ENCODE data around the gene GPR17.

GPR17 gene

GRCh38 chr2:127645395-127646291 lies at the start of gene GPR17:
TSS of gene GPR17 (plus strand) at chr2:127646153. CDS start at chr2:127650736, 4,583 bp downstream.
- ATAC-seq, result no peak
- TF ChIP-seq GLIS3 (CRISPR knock-in tag; IDR thresholded peaks at IDR 0.05), result no peak
- no peak for TF ChIP-seq ZNF565 (CRISPR knock-in tag; conservative IDR thresholded peaks at IDR 0.05; ENCODE audit: low read depth)
- no peak for TF ChIP-seq ESRRG (CRISPR knock-in tag; IDR thresholded peaks at IDR 0.05)
- TF ChIP-seq ZC3H10 (CRISPR knock-in tag; IDR thresholded peaks at IDR 0.05), result no peak
- TF ChIP-seq POU6F1 (CRISPR knock-in tag; IDR thresholded peaks at IDR 0.05; ENCODE audit: borderline replicate concordance, low read depth), result no peak
- no peak for TF ChIP-seq BACH2 (CRISPR knock-in tag; IDR thresholded peaks at IDR 0.05; ENCODE audit: borderline replicate concordance)
- TF ChIP-seq ARNTL (CRISPR knock-in tag; IDR thresholded peaks at IDR 0.05; ENCODE audit: borderline replicate concordance, low read depth), result no peak

- TF ChIP-seq ESRRG (CRISPR knock-in tag; IDR thresholded peaks at IDR 0.05) (no peak), ZNF565 (CRISPR knock-in tag; conservative IDR thresholded peaks at IDR 0.05; ENCODE audit: low read depth) (no peak), PPARA (CRISPR knock-in tag; IDR thresholded peaks at IDR 0.05; ENCODE audit: borderline replicate concordance) (no peak), ZNF8 (CRISPR knock-in tag; IDR thresholded peaks at IDR 0.05) (no peak), CSRNP3 (CRISPR knock-in tag; IDR thresholded peaks at IDR 0.05) (no peak), TOX (CRISPR knock-in tag; IDR thresholded peaks at IDR 0.05; ENCODE audit: borderline replicate concordance) (no peak), SNAI2 (CRISPR knock-in tag; IDR thresholded peaks at IDR 0.05) (no peak), GLIS3 (CRISPR knock-in tag; IDR thresholded peaks at IDR 0.05) (no peak), ZFP30 (CRISPR knock-in tag; IDR thresholded peaks at IDR 0.05) (no peak), RARB (CRISPR knock-in tag; IDR thresholded peaks at IDR 0.05) (no peak), BACH2 (CRISPR knock-in tag; IDR thresholded peaks at IDR 0.05; ENCODE audit: borderline replicate concordance) (no peak)
- no peak for ATAC-seq
Measured at GRCh38 chr2:127596311-127597045, 49.5 kb upstream of the GPR17 start.

GRCh38 chr2:127597046-127597983 lies 48.6 kb upstream of the GPR17 start:
- ATAC-seq, result no peak
- no peak for TF ChIP-seq RARB (CRISPR knock-in tag; IDR thresholded peaks at IDR 0.05)
- no peak for TF ChIP-seq ESRRG (CRISPR knock-in tag; IDR thresholded peaks at IDR 0.05)
- TF ChIP-seq PPARA (CRISPR knock-in tag; IDR thresholded peaks at IDR 0.05; ENCODE audit: borderline replicate concordance), result no peak
- TF ChIP-seq ZC3H10 (CRISPR knock-in tag; IDR thresholded peaks at IDR 0.05), result no peak
- no peak for TF ChIP-seq SNAI2 (CRISPR knock-in tag; IDR thresholded peaks at IDR 0.05)
- no peak for TF ChIP-seq TOX (CRISPR knock-in tag; IDR thresholded peaks at IDR 0.05; ENCODE audit: borderline replicate concordance)
- no peak for TF ChIP-seq TCF4 (CRISPR knock-in tag; IDR thresholded peaks at IDR 0.05; ENCODE audit: borderline replicate concordance)
- TF ChIP-seq ZFP30 (CRISPR knock-in tag; IDR thresholded peaks at IDR 0.05), result no peak
- no peak for TF ChIP-seq ISL1 (CRISPR knock-in tag; IDR thresholded peaks at IDR 0.05)
- TF ChIP-seq GLIS3 (CRISPR knock-in tag; IDR thresholded peaks at IDR 0.05), result no peak
- no peak for TF ChIP-seq ZFP3 (CRISPR knock-in tag; IDR thresholded peaks at IDR 0.05)
- TF ChIP-seq BACH2 (CRISPR knock-in tag; IDR thresholded peaks at IDR 0.05; ENCODE audit: borderline replicate concordance), result no peak

GRCh38 chr2:127597984-127598380 lies 48.0 kb upstream of the GPR17 start:
- no peak for ATAC-seq
- no peak for TF ChIP-seq TCF4 (CRISPR knock-in tag; IDR thresholded peaks at IDR 0.05; ENCODE audit: borderline replicate concordance)
- TF ChIP-seq ZNF8 (CRISPR knock-in tag; IDR thresholded peaks at IDR 0.05), result no peak
- TF ChIP-seq ZNF70 (CRISPR knock-in tag; IDR thresholded peaks at IDR 0.05), result no peak
- no peak for TF ChIP-seq TOX (CRISPR knock-in tag; IDR thresholded peaks at IDR 0.05; ENCODE audit: borderline replicate concordance)
- no peak for TF ChIP-seq RARB (CRISPR knock-in tag; IDR thresholded peaks at IDR 0.05)
- no peak for TF ChIP-seq ZFP3 (CRISPR knock-in tag; IDR thresholded peaks at IDR 0.05)
- TF ChIP-seq PPARA (CRISPR knock-in tag; IDR thresholded peaks at IDR 0.05; ENCODE audit: borderline replicate concordance), result no peak
- no peak for TF ChIP-seq ESRRG (CRISPR knock-in tag; IDR thresholded peaks at IDR 0.05)
- TF ChIP-seq OSR1 (CRISPR knock-in tag; IDR thresholded peaks at IDR 0.05), result no peak
- TF ChIP-seq PATZ1 (CRISPR knock-in tag; IDR thresholded peaks at IDR 0.05; ENCODE audit: borderline replicate concordance), result no peak
- no peak for TF ChIP-seq POU6F1 (CRISPR knock-in tag; IDR thresholded peaks at IDR 0.05; ENCODE audit: borderline replicate concordance, low read depth)
- no peak for TF ChIP-seq CREB5 (CRISPR knock-in tag; IDR thresholded peaks at IDR 0.05; ENCODE audit: low read depth)
- no peak for TF ChIP-seq ARNTL (CRISPR knock-in tag; IDR thresholded peaks at IDR 0.05; ENCODE audit: borderline replicate concordance, low read depth)

All from SK-N-SH treated with all-trans-retinoic acid at 6 μM for 48 hours (cell line).